SK-N-SH treated with all-trans-retinoic acid at 6 μM for 48 hours (cell line): Measurements from ENCODE around the gene PALD1.

Experiments
- ESRRG ChIP-seq: fragments of 250-450 bp; sonication (Bioruptor Pico); IDR thresholded peaks from 2 replicates; pipeline ENCODE4 v1.6.1; 2021; ENCODE audit warnings: mild to moderate bottlenecking
- ISL1 ChIP-seq: fragments of 250-450 bp; sonication (Bioruptor Pico); IDR thresholded peaks from 2 replicates; pipeline ENCODE4 v2.1.2; 2022; ENCODE audit warnings: mild to moderate bottlenecking, moderate library complexity
- RARB ChIP-seq: fragments of 250-450 bp; sonication (Bioruptor Pico); IDR thresholded peaks from 2 replicates; pipeline ENCODE4 v1.8.0; 2021; ENCODE audit warnings: mild to moderate bottlenecking, moderate library complexity
- TCF4 ChIP-seq: fragments of 250-450 bp; sonication (Bioruptor Pico); IDR thresholded peaks from 2 replicates; pipeline ENCODE4 v1.8.0; 2021; ENCODE audit warnings: mild to moderate bottlenecking, moderate library complexity, borderline replicate concordance
- ZC3H10 ChIP-seq: fragments of 250-450 bp; sonication (Bioruptor Pico); IDR thresholded peaks from 2 replicates; pipeline ENCODE4 v1.5.1; 2021; ENCODE audit warnings: mild to moderate bottlenecking, moderate library complexity
- ZFP3 ChIP-seq: fragments of 250-450 bp; sonication (Bioruptor Pico); IDR thresholded peaks from 2 replicates; pipeline ENCODE4 v1.5.0; 2020; ENCODE audit warnings: mild to moderate bottlenecking, moderate library complexity
- ZFP30 ChIP-seq: fragments of 450-650 bp; formaldehyde crosslinking; IDR thresholded peaks from 2 replicates; pipeline ENCODE4 v1.5.0; 2022; ENCODE audit warnings: mild to moderate bottlenecking, moderate library complexity
- ZNF565 ChIP-seq: fragments of 450-650 bp; formaldehyde crosslinking; conservative IDR thresholded peaks from 2 replicates; pipeline ENCODE4 v1.5.0; 2020; ENCODE audit warnings: low read depth, mild to moderate bottlenecking, moderate library complexity
- TF ChIP-seq, protein P1 (sequence below): fragments of 250-450 bp; sonication (Bioruptor Pico); IDR thresholded peaks from 2 replicates; pipeline ENCODE4 v1.8.0; 2020; ENCODE audit warnings: mild to moderate bottlenecking, moderate library complexity, borderline replicate concordance
- TF ChIP-seq, protein P2 (sequence below): fragments of 250-450 bp; sonication (Bioruptor Pico); IDR thresholded peaks from 2 replicates; pipeline ENCODE4 v1.8.0; 2021; ENCODE audit warnings: low read depth, mild to moderate bottlenecking, moderate library complexity, borderline replicate concordance
- TF ChIP-seq, protein P3 (sequence below): fragments of 250-450 bp; sonication (Bioruptor Pico); IDR thresholded peaks from 2 replicates; pipeline ENCODE4 v1.5.1; 2021; ENCODE audit warnings: mild to moderate bottlenecking, moderate library complexity

DNA sequence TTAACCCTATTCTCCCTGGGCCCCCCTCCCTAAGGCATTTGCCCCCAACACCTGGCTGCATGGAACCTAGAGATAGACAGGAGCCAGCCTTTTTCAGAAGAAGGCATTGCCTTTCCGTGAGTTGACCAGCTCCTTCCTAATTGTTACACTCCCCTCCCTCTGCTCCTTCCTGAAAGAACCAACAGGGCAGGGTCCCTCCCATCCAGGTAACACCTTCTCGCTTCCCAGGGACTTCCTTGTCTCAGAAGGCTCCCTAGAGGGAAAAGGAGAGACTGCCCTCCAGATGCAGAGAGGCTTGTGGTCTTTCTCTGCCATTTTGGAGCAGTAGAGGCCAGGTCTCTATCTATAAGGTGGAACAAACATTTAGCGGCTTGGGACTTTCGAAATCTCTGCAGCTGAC is 31.9 kb downstream of the PALD1 start:
- TF ChIP-seq ZFP3 (CRISPR knock-in tag) (no peak), ESRRG (CRISPR knock-in tag) (no peak), ZFP30 (CRISPR knock-in tag) (no peak), ZNF565 (CRISPR knock-in tag) (no peak), ISL1 (CRISPR knock-in tag) (no peak), ZC3H10 (no peak), RARB (CRISPR knock-in tag) (no peak), TCF4 (CRISPR knock-in tag) (no peak)
- TF ChIP-seq, protein P1, sequence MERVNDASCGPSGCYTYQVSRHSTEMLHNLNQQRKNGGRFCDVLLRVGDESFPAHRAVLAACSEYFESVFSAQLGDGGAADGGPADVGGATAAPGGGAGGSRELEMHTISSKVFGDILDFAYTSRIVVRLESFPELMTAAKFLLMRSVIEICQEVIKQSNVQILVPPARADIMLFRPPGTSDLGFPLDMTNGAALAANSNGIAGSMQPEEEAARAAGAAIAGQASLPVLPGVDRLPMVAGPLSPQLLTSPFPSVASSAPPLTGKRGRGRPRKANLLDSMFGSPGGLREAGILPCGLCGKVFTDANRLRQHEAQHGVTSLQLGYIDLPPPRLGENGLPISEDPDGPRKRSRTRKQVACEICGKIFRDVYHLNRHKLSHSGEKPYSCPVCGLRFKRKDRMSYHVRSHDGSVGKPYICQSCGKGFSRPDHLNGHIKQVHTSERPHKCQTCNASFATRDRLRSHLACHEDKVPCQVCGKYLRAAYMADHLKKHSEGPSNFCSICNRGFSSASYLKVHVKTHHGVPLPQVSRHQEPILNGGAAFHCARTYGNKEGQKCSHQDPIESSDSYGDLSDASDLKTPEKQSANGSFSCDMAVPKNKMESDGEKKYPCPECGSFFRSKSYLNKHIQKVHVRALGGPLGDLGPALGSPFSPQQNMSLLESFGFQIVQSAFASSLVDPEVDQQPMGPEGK (CRISPR knock-in tag): no peak
- TF ChIP-seq, protein P2, sequence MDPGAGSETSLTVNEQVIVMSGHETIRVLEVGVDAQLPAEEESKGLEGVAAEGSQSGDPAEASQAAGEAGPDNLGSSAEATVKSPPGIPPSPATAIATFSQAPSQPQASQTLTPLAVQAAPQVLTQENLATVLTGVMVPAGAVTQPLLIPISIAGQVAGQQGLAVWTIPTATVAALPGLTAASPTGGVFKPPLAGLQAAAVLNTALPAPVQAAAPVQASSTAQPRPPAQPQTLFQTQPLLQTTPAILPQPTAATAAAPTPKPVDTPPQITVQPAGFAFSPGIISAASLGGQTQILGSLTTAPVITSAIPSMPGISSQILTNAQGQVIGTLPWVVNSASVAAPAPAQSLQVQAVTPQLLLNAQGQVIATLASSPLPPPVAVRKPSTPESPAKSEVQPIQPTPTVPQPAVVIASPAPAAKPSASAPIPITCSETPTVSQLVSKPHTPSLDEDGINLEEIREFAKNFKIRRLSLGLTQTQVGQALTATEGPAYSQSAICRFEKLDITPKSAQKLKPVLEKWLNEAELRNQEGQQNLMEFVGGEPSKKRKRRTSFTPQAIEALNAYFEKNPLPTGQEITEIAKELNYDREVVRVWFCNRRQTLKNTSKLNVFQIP (CRISPR knock-in tag): no peak
- TF ChIP-seq, protein P3, sequence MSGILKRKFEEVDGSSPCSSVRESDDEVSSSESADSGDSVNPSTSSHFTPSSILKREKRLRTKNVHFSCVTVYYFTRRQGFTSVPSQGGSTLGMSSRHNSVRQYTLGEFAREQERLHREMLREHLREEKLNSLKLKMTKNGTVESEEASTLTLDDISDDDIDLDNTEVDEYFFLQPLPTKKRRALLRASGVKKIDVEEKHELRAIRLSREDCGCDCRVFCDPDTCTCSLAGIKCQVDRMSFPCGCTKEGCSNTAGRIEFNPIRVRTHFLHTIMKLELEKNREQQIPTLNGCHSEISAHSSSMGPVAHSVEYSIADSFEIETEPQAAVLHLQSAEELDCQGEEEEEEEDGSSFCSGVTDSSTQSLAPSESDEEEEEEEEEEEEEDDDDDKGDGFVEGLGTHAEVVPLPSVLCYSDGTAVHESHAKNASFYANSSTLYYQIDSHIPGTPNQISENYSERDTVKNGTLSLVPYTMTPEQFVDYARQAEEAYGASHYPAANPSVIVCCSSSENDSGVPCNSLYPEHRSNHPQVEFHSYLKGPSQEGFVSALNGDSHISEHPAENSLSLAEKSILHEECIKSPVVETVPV (CRISPR knock-in tag): no peak
